Dendritic cell treated with granulocyte-macrophage colony-stimulating factor and Interleukin-4, amounts not matched to agents 40 ng/mL and 50 ng/mL, for 4 days (primary cell): ENCODE data around the gene AHNAK2.
"Not testable (repeated sequence)": the region's sequence is repeated elsewhere in the genome, so short reads cannot be mapped to it uniquely, and the experiment has no call there.

Experiments used
- H3K27ac Mint-ChIP-seq: one replicate; pipeline ENCODE4 v1.8.0; 2022; ENCODE audit warnings: mild to moderate bottlenecking, mixed read lengths
- H3K27me3 Mint-ChIP-seq: one replicate; pipeline ENCODE4 v1.8.0; 2022; ENCODE audit warnings: mild to moderate bottlenecking, mixed read lengths
- H3K36me3 Mint-ChIP-seq: one replicate; pipeline ENCODE4 v1.8.0; 2022; ENCODE audit warnings: low read depth, mixed read lengths
- H3K4me1 Mint-ChIP-seq: one replicate; pipeline ENCODE4 v1.8.0; 2022; ENCODE audit warnings: low read depth, mixed read lengths
- H3K4me3 Mint-ChIP-seq: one replicate; pipeline ENCODE4 v1.8.0; 2022; ENCODE audit warnings: mild to moderate bottlenecking, moderate library complexity, mixed read lengths
- H3K9me3 Mint-ChIP-seq: one replicate; pipeline ENCODE4 v1.8.0; 2022; ENCODE audit warnings: mixed read lengths
- intact Hi-C: fragments of 100-400 bp; cut with micrococcal nuclease; formaldehyde crosslinking; loops from one replicate; pipeline ENCODE4 v1.15.0; 2022

AHNAK2 gene

GRCh38 chr14:104891664-104892530 is 86.3 kb downstream of the AHNAK2 start:
- Mint-ChIP-seq H3K9me3 (no peaks in the 10 kb centered on the region), H3K4me3 (no peak overlapping the region), H3K36me3 (no peaks in the 10 kb centered on the region), H3K27me3 (peaks cover 3% of the 10 kb centered on the region), H3K27ac (no peak overlapping the region), H3K4me1 (no peaks in the 10 kb centered on the region)
- intact Hi-C loops = no loop called here

DNA sequence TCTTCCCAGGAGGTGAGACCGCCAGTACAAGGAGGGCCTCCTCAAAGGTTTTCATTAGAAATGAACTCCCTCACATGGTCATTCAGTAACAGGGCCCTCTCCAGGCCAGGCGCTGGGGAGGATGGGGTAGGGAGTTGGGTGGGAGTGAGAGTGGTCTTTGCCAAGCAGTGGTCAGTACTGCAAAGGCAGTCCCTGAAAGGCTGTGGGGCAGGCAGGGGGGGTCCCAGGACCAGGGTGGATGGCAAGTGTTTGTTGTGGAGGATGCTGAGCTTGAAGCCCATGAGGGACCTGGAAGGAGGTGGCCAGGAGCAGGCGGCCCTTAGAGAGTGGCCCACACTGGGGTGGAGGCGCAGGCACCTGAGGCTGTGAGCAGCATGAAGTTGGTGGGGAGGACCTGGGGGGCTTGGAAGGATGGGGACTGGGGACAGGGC is 87.0 kb downstream of the AHNAK2 start:
- intact Hi-C loops = no loop called here
- Mint-ChIP-seq H3K4me1 (no peaks in the 10 kb centered on the region), H3K9me3 (no peaks in the 10 kb centered on the region), H3K36me3 (no peaks in the 10 kb centered on the region), H3K4me3 (no peak overlapping the region), H3K27ac (no peak overlapping the region), H3K27me3 (peaks cover 3% of the 10 kb centered on the region)

GRCh38 chr14:104890292-104890691 is 87.9 kb downstream of the AHNAK2 start:
- intact Hi-C loops, H3K4me3 Mint-ChIP-seq, H3K27ac Mint-ChIP-seq, H3K4me1 Mint-ChIP-seq, H3K9me3 Mint-ChIP-seq, H3K36me3 Mint-ChIP-seq, H3K27me3 Mint-ChIP-seq: not testable (repeated sequence)

DNA sequence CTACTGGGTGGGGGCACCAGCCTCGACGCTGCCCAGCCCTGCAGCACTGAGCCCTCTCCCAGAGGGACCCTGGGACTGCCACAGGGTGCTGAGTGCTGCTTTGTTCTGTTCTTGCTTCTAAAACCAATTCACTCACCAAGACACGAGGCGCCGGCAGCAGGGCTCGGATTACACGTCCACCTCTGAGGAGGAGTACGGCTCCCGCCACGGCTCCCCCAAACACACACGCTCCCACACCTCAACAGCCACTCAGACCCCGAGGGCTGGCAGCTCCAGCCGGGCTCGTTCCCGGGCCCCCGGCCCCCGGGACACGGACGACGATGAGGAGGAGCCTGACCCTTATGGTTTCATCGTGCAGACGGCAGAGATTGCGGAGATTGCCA is 88.8 kb downstream of the AHNAK2 start:
- no peaks in the 10 kb centered on the region for H3K9me3 Mint-ChIP-seq
- peaks cover 3% of the 10 kb centered on the region for H3K27me3 Mint-ChIP-seq
- no peak overlapping the region for H3K4me3 Mint-ChIP-seq
- no peaks in the 10 kb centered on the region for H3K36me3 Mint-ChIP-seq
- intact Hi-C loops = no loop called here
- no peaks in the 10 kb centered on the region for H3K4me1 Mint-ChIP-seq
- H3K27ac Mint-ChIP-seq = no peak overlapping the region

DNA sequence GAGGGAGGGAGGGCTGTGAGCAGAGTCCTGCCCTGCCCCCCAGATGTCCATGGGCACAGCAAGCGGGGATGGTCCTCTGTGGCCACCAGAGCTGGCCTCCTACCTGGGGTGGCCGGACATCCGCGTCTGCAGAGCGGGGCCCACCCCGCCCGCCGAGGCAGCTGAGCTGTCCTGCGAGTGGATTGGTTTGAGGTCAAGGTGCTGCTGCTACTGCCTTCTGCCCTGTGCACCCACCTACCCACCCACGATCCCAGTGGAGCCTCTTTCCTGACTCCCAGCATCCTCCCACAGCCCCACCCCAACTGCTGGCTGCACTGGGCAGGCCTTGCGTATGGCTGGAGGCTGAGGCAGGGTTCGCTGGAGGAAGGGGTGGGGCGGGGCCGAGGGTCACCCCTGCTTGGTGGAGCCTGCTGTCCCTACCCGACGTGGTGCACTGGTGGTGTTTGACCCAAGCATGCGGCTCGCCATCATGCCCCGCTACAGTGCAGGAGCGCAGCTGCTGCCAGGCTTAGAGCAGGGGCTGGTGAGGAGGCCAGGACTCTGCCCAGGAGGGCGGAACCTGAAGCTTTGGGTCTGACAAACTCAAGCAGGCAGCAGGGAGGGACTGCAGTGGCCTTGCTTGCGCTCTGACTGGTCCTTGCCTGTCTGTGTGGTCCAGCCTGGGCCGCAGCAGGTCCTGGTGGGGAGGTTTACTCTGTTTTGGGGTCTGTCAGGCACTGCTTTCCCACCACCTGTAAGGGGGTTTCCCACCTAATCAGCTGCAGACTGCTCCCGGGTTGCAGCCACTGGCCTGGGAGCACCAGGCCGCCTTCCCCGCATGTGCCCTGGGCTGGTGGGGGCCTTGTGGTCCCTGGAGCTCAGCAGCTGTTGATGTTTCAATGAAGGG is 89.4 kb downstream of the AHNAK2 start:
- Mint-ChIP-seq H3K27me3 (peaks cover 3% of the 10 kb centered on the region), H3K4me3 (no peak overlapping the region), H3K9me3 (no peaks in the 10 kb centered on the region), H3K4me1 (no peaks in the 10 kb centered on the region), H3K27ac (no peak overlapping the region), H3K36me3 (no peaks in the 10 kb centered on the region)
- intact Hi-C loops = no loop called here

- H3K4me3 Mint-ChIP-seq = no peak overlapping the region
- H3K27ac Mint-ChIP-seq = no peak overlapping the region
- H3K27me3 Mint-ChIP-seq = no peaks in the 10 kb centered on the region
- no peaks in the 10 kb centered on the region for H3K36me3 Mint-ChIP-seq
- H3K4me1 Mint-ChIP-seq = no peaks in the 10 kb centered on the region
- no peaks in the 10 kb centered on the region for H3K9me3 Mint-ChIP-seq
- intact Hi-C loops = no loop called here
Observed at GRCh38 chr14:104887623-104888488, 90.3 kb downstream of the AHNAK2 start.
